Body of pancreas (tissue), 4 donors: ENCODE measurements around the gene STEAP1. TPM values are rescaled to one million over a fixed set of nuclear protein-coding genes. Genes with fewer than 3 reads are reported as not detected.

Experiments
- ATAC-seq: fragments of 150-250 bp; one replicate; pipeline ENCODE4 v1.9.1; 2016
- DNase-seq, 4 donors: peaks; one replicate each; pipeline ENCODE4 v3.0.0-alpha.2; 2019
- H3K27ac ChIP-seq, 4 donors: fragments of 200-600 bp; sonication (generic); 1 replicate in 3 of 4; 2 replicates in 1 of 4; pipeline versions ENCODE4 v1.5.1 to v1.6.1; 2016 to 2019; ENCODE audit warnings: mild to moderate bottlenecking in 1 of 4, mixed read lengths in 1 of 4, moderate library complexity in 1 of 4
- H3K27me3 ChIP-seq, 2 donors: fragments of 200-600 bp; sonication (generic); one replicate each; pipeline ENCODE4 v1.6.0; 2016; ENCODE audit warnings: mild to moderate bottlenecking in 1 of 2
- H3K36me3 ChIP-seq, 2 donors: fragments of 200-600 bp; sonication (generic); replicated peaks in 1 of 2; 2 replicates each; pipeline ENCODE4 v1.5.1; 2016; ENCODE audit warnings: low read depth in 2 of 2; ENCODE audit not compliant: insufficient read depth in 1 of 2
- H3K4me1 ChIP-seq: fragments of 200-600 bp; sonication (generic); one replicate; pipeline ENCODE4 v1.6.0; 2016
- H3K4me3 ChIP-seq, 2 donors: fragments of 200-600 bp; sonication (generic); 1 replicate in 1 of 2; 2 replicates in 1 of 2; pipeline ENCODE4 v1.5.1; 2016 to 2019
- H3K9me3 ChIP-seq, 3 donors: fragments of 200-600 bp; sonication (generic); 1 replicate in 2 of 3; 2 replicates in 1 of 3; pipeline ENCODE4 v1.5.1; 2016
- CTCF ChIP-seq, 7 experiments: fragments of 450-650 bp in 4 of 7; fragments of 200-600 bp in 3 of 7; sonication (generic) in 3 of 7; IDR thresholded peaks; one replicate each; pipeline ENCODE4 v1.5.1; 2016 to 2019; ENCODE audit warnings: antibody characterized with exemption in 7 of 7
- POLR2A ChIP-seq, 3 donors: fragments of 450-650 bp; IDR thresholded peaks; one replicate each; pipeline ENCODE4 v1.6.1; 2016; ENCODE audit warnings: antibody characterized with exemption in 3 of 3, mild to moderate bottlenecking in 2 of 3
- WGBS, 2 donors: methylation state at CpG; one replicate each; pipeline ENCODE4 v1.1.5; 2017; 5-methylcytosine and 5-hydroxymethylcytosine counted together
- intact Hi-C: fragments of 100-400 bp; cut with DNase I; formaldehyde crosslinking; loops from one replicate; pipeline ENCODE4 v1.15.1; 2023
- total RNA-seq, 2 donors: library from RNA; depleted of rRNA; stranded (reverse); fragments of >200 nt; gene quantifications; one replicate each; pipeline ENCODE4 v1.1.0, GENCODE V29; 2016

The STEAP1 gene
- total RNA-seq, 2 donors from 2014 or later, result 3.0 to 12.7 TPM

DNA sequence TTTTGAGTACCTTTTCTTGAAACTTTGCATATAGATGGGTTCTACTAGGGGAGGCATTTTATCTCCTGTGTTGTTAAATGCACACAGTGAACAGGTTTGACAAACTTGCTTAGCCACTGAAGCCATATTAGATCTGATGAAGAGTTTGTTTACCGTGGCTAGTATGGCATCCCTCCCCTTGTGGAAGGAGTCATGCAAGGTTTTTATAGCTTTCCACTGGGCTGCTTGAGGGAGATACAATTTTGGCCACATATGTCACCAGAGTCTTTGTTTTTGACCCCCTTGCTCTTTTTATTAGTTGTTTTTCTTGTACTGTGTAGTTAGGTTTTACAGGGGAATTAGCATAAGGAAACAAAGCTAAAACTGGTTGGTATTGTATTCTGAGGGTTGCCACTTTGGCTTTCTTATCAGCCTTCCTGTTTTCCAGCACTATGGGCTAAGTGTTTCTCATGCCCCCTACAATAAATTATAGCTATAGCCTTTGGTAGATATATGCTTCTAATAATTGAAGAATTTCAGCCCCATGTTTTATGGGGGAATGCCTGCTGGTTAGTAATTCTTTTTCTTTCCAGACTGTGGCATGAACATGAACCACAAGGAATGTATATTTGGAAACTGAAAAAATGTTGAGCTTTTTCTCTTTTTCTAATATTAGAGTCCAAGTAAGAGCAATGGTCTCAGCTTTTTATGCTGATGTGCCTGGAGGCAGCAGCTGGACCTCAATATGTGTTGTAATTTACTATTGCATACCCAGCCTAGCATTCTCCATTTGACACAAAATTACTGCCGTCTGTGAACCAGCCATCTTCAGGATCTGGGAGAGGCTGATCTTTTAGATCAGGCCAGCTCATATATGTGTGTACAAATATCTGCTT, 38.8 kb downstream of the STEAP1 start:
- no peak overlapping the region for H3K27ac ChIP-seq
- no peak for TF ChIP-seq CTCF (IDR thresholded peaks at IDR 0.05)
- TF ChIP-seq POLR2A (IDR thresholded peaks at IDR 0.05), result no peak
- H3K4me3 ChIP-seq, result no peak overlapping the region
- WGBS, 2 donors, result 63 to 72% methylated on average over 2 of the region's 2 CpGs
- no peaks in the 10 kb centered on the region for H3K27me3 ChIP-seq
- no peak for ATAC-seq
- intact Hi-C loops, result no loop called here
- no peaks in the 10 kb centered on the region for H3K9me3 ChIP-seq
- peaks cover 8% of the 10 kb centered on the region for H3K4me1 ChIP-seq
- no peak for DNase-seq
- no peaks in the 10 kb centered on the region for H3K36me3 ChIP-seq

DNA sequence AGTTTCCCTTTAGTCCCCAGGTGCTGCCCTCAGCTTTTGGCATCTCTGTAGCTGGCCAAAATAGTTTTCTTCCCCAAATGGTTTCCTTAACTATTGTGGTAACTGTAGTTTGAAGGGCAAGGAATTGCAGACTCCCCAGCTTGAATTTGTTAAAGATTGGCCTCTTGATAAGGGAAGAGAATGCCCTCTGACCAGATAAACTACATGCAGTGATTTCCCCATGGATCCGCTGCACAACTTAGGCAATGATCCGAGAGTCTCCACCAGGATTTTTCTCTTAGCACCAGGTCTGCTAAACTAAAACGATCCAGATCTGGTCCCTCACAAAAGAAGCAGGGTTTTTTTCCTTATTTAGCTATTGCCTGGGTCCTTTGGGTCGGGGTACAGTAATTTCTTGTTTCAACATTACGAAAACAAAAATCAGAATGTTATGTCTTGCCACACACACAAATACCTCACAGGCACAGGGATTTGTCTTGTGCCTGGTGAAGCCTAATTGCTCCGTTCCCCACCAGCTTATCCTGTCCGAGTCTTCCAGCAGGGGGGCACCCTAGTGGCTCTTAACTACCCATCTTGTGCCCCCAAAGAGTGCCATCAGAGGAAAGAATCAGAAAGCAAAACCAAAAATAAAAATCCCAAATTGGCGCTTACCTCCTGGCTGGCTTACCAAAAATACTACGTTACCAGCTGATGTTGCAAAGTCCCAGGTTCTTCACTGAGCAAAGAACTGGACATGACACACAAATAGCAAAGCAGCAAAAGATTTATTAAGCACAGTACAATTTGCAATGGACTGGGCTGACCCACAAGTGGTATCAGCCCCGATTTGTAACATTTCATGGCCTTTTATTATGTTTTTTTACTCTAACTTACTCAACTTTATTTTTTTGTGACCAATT, 40.9 kb downstream of the STEAP1 start:
- 72 to 88% methylated on average over 10 of the region's 10 CpGs for WGBS, 2 donors
- Histone ChIP-seq H3K9me3 (no peaks in the 10 kb centered on the region), H3K4me1 (no peaks in the 10 kb centered on the region), H3K4me3 (no peak overlapping the region), H3K36me3 (no peaks in the 10 kb centered on the region), H3K27ac (no peak overlapping the region), H3K27me3 (no peaks in the 10 kb centered on the region)
- TF ChIP-seq CTCF (IDR thresholded peaks at IDR 0.05) (no peak), POLR2A (IDR thresholded peaks at IDR 0.05) (no peak)
- intact Hi-C loops, result no loop called here
- DNase-seq, result no peak
- ATAC-seq, result no peak

- Histone ChIP-seq H3K27me3 (no peaks in the 10 kb centered on the region), H3K27ac (no peak overlapping the region), H3K4me3 (no peak overlapping the region), H3K4me1 (no peaks in the 10 kb centered on the region), H3K9me3 (no peaks in the 10 kb centered on the region), H3K36me3 (no peaks in the 10 kb centered on the region)
- TF ChIP-seq POLR2A (IDR thresholded peaks at IDR 0.05) (no peak), CTCF (IDR thresholded peaks at IDR 0.05) (no peak)
- 92 to 93% methylated on average over 2 of the region's 2 CpGs for WGBS, 2 donors
- DNase-seq (no peak), ATAC-seq (no peak)
- intact Hi-C loops, result no loop called here
Measured at GRCh38 chr7:90201500-90202195, 47.4 kb downstream of the STEAP1 start.

DNA sequence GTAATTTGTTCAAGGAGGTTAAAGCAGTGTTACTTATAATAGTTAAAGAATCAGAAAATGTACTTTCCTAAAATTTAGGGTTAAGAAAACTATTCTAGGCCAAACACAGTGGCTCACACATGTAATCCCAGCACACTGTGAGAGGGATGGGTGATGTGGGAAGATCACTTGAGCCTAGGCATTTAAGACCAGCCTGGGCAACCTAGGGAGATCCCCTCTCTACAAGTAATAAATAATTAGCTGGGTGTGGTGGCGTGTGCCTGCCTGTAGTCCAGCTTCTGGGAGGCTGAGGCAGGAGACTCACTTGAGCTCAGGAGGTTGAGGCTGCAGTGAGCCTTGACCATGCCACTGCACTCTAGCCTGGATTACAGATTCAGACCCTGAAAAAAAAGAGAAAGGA, 53.7 kb downstream of the STEAP1 start:
- Histone ChIP-seq H3K9me3 (no peaks in the 10 kb centered on the region), H3K4me1 (peaks cover 10% of the 10 kb centered on the region), H3K27me3 (no peaks in the 10 kb centered on the region), H3K36me3 (no peaks in the 10 kb centered on the region), H3K4me3 (no peak overlapping the region), H3K27ac (no peak overlapping the region)
- intact Hi-C loops, result no loop called here
- 82 to 100% methylated on average over 1 of the region's 1 CpG for WGBS, 2 donors
- DNase-seq (no peak), ATAC-seq (no peak)
- no peak for TF ChIP-seq CTCF (IDR thresholded peaks at IDR 0.05)
- no peak for TF ChIP-seq POLR2A (IDR thresholded peaks at IDR 0.05)
